ENCODE measurements around the gene RASA1. TPM values are rescaled to one million over a fixed set of nuclear protein-coding genes. Genes with fewer than 3 reads are reported as not detected.
A peak's percentile ranks its signal among the peaks of the same experiment; 100 is the strongest.

RASA1 gene
- total and polyA plus RNA-seq, 11 donors = 5.7 to 21.9 (median 17.6) TPM

- ATAC-seq = peak in 3 of 4 donors; percentile 34 to 64 (median 62)
- Histone ChIP-seq H3K9me3 (no peaks in the 10 kb centered on the region), H3K4me1 (peaks cover 0 to 19% (median 3%) of the 10 kb centered on the region in 12 donors), H3K36me3 (peaks cover 0 to 83% (median 52%) of the 10 kb centered on the region in 9 donors), H3K27ac (peak overlapping the region in 8 of 12 donors; percentile 9 to 51 (median 27)), H3K27me3 (no peaks in the 10 kb centered on the region), H3K4me3 (peak overlapping the region in 2 of 12 donors; percentile 3 to 22)
- 31 to 54% (median 41%) methylated on average over 3 of the region's 3 CpGs for WGBS, 4 donors
- DNase-seq = no peak
- no peak for TF ChIP-seq POLR2A (IDR thresholded peaks at IDR 0.05)
- no peak for TF ChIP-seq CTCF (IDR thresholded peaks at IDR 0.05)
- intact Hi-C loops (cut with DNase I) = no loop called here
Measured at GRCh38 chr5:87368601-87369000, 100.9 kb downstream of the RASA1 start.

GRCh38 chr5:87369431-87369830 lies 101.7 kb downstream of the RASA1 start:
- Histone ChIP-seq H3K36me3 (peaks cover 0 to 84% (median 49%) of the 10 kb centered on the region in 9 donors), H3K4me1 (peaks cover 0 to 19% (median 3%) of the 10 kb centered on the region in 12 donors), H3K4me3 (no peak overlapping the region), H3K9me3 (no peaks in the 10 kb centered on the region), H3K27me3 (no peaks in the 10 kb centered on the region), H3K27ac (peak overlapping the region in 1 of 12 donors; percentile 26)
- TF ChIP-seq POLR2A (IDR thresholded peaks at IDR 0.05) = no peak
- no peak for TF ChIP-seq CTCF (IDR thresholded peaks at IDR 0.05)
- intact Hi-C loops (cut with DNase I) = no loop called here
- no peak for ATAC-seq
- no peak for DNase-seq

GRCh38 chr5:87372705-87373104 lies 105.0 kb downstream of the RASA1 start:
- H3K27ac ChIP-seq = peak overlapping the region in 1 of 12 donors; percentile 17
- ATAC-seq = no peak
- intact Hi-C loops (cut with DNase I) = no loop called here
- TF ChIP-seq CTCF (IDR thresholded peaks at IDR 0.05) (no peak), POLR2A (IDR thresholded peaks at IDR 0.05) (no peak)
- peaks cover 0 to 19% (median 3%) of the 10 kb centered on the region in 12 donors for H3K4me1 ChIP-seq
- DNase-seq = no peak
- WGBS, 4 donors = 55 to 70% (median 62%) methylated on average over 2 of the region's 2 CpGs
- no peaks in the 10 kb centered on the region for H3K27me3 ChIP-seq
- H3K4me3 ChIP-seq = no peak overlapping the region
- H3K9me3 ChIP-seq = no peaks in the 10 kb centered on the region
- peaks cover 0 to 84% (median 72%) of the 10 kb centered on the region in 9 donors for H3K36me3 ChIP-seq

GRCh38 chr5:87382224-87382623 lies 114.5 kb downstream of the RASA1 start:
- no peak overlapping the region for H3K4me3 ChIP-seq
- 98 to 100% (median 99%) methylated on average over 1 of the region's 1 CpG for WGBS, 4 donors
- intact Hi-C loops (cut with DNase I) = no loop called here
- no peak for DNase-seq
- no peak overlapping the region for H3K27ac ChIP-seq
- peaks cover 0 to 8% (median 0%) of the 10 kb centered on the region in 12 donors for H3K4me1 ChIP-seq
- ATAC-seq = no peak
- H3K27me3 ChIP-seq = no peaks in the 10 kb centered on the region
- H3K36me3 ChIP-seq = peaks cover 0 to 100% (median 97%) of the 10 kb centered on the region in 9 donors
- no peaks in the 10 kb centered on the region for H3K9me3 ChIP-seq
- TF ChIP-seq POLR2A (IDR thresholded peaks at IDR 0.05) (no peak), CTCF (IDR thresholded peaks at IDR 0.05) (no peak)
